Measurements from ENCODE around the gene ADAMTS17.

The ADAMTS17 gene

GRCh38 chr15:100196326-100197058, 145.3 kb downstream of the ADAMTS17 start:
- no peak for DNase-seq (ENCODE audit: low read depth)

- DNase-seq (ENCODE audit: low read depth), result no peak
Observed at GRCh38 chr15:100194996-100195395, 146.8 kb downstream of the ADAMTS17 start.

DNA sequence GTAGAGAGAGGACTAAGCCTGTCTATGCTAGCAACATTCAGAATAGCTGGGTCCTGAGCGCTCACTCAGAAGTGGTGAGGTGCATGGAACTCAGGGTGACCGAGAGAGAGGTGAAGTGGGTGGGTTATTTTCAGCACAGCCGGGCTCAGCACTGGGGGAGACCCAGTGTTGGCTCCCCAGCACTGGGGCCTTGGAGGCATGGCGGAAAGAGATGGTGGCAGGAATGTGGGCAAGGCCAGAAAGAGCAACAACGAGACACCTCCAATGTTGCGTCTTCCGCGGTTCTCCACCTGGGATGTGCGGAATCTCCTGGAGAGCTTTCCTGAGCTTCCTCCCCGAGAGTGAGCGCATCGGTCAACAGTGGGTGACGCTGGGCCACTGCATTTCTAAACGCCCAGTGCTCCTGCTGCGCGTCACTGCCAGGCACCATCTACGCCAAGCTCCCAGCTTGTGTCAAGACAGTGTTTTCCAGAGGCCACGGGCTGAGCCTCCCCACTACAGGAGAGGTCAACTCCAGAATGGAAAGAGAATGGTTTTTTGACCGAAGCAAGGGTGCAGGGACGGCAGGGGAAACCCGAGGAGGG, 148.4 kb downstream of the ADAMTS17 start:
- no peak for DNase-seq (ENCODE audit: low read depth)

- no peak for DNase-seq (ENCODE audit: low read depth)
Observed at GRCh38 chr15:100192097-100193080, 149.4 kb downstream of the ADAMTS17 start.

GRCh38 chr15:100191161-100191560, 150.6 kb downstream of the ADAMTS17 start:
- DNase-seq (ENCODE audit: low read depth), result no peak

- DNase-seq (ENCODE audit: low read depth), result no peak
Observed at GRCh38 chr15:100190675-100191074, 151.1 kb downstream of the ADAMTS17 start.

- no peak for DNase-seq (ENCODE audit: low read depth)
Observed at GRCh38 chr15:100189849-100190248, 151.9 kb downstream of the ADAMTS17 start.

GRCh38 chr15:100189319-100189718, 152.5 kb downstream of the ADAMTS17 start:
- DNase-seq (ENCODE audit: low read depth), result no peak

DNA sequence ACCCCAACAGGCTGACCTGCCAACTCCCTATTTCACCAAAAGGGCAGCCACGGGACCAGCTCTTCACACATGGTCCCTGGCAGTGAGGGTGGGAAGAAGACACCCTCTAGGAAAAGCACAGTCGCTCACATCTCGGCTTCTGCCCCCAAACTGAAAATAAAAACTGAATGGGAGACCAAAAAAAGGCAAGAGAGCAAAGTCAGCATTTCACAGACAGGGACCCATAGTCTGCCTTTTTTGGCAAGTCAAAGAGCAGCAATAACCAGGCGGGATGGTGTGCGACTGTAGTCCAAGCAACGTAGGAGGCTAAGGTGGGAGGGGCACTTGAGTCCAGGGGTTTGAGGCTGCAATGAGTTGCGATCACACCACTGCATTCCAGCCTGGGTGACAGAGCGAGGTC, 154.1 kb downstream of the ADAMTS17 start:
- DNase-seq (ENCODE audit: low read depth), result no peak

- no peak for DNase-seq (ENCODE audit: low read depth)
Observed at GRCh38 chr15:100186960-100187359, 154.8 kb downstream of the ADAMTS17 start.

DNA sequence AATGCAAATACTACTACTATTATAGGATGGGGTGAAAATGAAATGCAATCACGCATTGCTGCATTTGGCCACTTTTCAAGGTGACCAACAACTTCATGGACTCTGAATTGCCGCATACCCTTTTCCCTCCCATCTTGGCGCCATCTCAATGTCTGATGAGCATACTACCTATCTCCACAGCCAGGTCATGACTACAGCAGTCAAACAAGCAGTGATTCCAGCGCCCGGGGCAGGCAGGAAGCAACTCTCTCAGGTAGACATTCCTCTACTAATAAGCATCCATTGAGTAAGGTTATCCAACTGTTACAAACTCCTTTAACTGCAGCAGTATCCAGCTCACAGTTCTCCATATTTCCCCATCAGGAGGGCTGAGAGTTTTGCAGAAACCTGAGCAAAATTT, 155.4 kb downstream of the ADAMTS17 start:
- no peak for DNase-seq (ENCODE audit: low read depth)

- no peak for DNase-seq (ENCODE audit: low read depth)
Observed at GRCh38 chr15:100183921-100184495, 157.8 kb downstream of the ADAMTS17 start.

GRCh38 chr15:100180921-100181320, 160.9 kb downstream of the ADAMTS17 start:
- DNase-seq (ENCODE audit: low read depth), result no peak

DNA sequence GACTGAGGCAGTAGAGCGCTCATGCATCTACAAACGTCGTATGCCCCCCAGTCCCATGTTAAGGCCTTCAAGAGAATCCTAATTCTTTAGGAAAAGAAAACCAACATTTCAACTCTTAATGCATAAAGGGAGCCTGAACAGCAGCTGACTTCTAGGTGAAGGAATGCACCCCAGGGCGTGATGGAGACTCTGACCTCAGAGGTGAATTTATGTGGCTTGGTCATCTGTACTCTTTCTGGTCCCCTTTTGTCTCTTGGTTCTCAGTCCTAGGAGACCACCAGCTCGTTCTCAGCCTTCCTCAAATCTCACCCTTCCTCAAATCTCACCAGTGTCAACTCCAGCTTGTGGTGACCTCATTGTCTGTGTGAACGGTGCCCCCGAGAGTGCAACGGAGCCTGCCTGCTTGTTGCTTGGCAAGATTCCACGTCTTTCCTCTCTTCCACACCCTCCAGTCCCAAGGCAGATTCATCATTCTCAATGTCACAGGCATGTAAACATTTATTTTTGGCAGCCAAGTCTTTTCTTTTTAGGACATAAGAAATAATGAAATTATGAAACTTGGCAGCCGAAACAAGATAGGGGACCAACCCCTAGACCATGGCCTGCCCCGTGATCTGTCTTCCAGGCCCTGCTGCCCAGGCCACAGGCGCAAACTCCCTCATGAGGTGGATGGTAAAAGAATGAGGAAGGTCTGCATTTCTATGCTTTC, 166.2 kb downstream of the ADAMTS17 start:
- DNase-seq (ENCODE audit: low read depth), result no peak

DNA sequence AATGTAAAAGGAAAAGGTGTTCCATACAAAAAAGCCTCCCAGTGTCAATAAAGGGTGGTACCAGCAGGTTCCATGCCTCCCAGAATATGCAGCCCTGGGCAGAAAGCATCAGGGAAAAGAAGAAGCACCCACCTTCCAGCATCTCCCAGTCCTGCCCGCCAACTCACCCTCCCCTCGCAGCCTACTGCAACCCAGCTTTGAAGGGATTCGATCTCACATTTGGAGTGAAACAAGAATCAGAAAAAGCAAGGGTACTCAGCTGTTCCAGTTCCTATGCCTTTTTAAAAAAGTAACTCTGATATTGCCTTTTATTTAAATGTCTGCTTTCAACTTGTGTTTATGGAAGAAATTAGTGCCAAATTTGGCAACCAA, 166.9 kb downstream of the ADAMTS17 start:
- DNase-seq (ENCODE audit: low read depth), result no peak

GRCh38 chr15:100174159-100174903, 167.4 kb downstream of the ADAMTS17 start:
- DNase-seq (ENCODE audit: low read depth), result no peak

DNA sequence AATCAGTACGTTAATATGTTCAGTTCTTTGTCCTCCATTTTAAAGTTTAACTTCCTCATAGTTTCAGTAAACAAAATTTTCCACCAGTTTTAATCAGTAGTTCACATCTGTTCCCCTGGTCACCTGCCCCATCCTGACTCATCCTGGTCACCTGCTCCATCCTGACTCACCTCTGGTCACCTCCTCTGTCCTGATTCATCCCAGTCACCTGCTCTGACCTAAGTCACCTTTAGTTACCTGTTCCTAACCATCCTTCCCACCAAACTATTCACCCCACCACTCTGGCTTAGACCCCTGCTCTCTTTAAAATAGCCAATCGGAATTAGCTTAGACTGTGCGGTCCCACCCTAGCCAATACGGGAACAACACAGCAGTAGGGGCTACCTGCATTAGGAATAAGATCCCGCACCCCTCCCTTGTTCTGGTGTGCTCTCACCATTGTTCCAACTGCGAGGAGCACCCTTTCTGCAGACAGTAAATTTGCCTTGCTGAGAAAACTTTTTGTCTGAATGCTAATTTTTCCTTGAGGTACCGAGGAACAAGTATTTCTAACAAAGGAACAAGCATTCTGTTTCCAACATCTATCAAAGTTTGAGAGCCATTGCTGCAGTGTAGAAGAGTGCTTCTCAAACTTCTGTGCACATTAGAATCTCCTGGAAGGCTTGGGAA, 169.3 kb downstream of the ADAMTS17 start:
- no peak for DNase-seq (ENCODE audit: low read depth)

- DNase-seq (ENCODE audit: low read depth), result no peak
Observed at GRCh38 chr15:100171411-100171810, 170.4 kb downstream of the ADAMTS17 start.

DNA sequence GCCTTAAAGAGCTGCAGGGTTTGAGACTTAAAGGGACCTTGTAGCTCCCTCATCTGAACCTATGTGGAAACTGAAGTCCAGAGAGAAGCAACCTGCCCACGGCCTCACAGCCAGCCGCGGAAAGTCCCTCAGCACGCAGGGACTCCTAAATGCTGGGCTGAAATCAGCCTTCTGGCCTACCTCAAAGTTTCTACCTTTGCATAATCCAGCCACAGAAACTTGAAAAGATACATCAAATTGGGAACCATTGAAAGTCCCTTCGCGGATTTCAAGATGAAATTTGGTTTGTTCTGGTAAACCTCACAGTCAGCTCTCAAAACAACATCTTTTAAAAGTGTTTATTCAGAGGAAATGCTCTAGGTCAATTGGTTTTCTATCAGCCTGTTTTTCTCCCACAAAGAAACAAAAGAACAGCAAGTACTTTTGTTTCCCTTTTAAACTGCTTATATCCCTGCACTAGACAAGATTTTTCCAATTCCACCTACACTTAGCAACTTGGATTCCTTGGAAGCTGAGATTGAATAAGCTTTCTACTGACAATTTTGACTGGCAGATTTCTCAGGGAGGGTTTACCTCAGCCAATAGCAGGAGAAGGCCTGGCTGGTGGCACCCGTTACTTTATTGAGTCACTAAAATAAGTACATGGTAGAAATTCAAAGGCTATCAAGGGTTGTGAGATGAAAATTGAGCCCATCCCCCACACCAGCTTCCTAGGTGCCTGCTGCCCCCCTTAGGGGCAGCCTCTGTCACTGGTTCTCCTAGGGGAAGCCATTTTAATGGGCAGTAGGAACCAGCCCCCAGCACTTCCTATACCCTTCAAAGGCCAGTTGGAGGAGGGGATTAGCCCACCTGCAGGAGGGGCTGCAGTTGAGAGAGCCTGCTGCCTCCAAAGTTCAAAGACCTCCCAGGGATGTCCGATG, 171.2 kb downstream of the ADAMTS17 start:
- DNase-seq (ENCODE audit: low read depth), result no peak
